T-helper 2 cell treated with Interferon-gamma antibody and Interleukin-4, amounts not matched to agents 5 μg/mL and 100 μg/mL, for 36 hours (primary cell): ENCODE measurements around the gene MTA3.

Experiments
- DNase-seq: peaks from one replicate; pipeline ENCODE4 v3.0.0; 2021; ENCODE audit warnings: low spot score
- H3K27ac Mint-ChIP-seq: one replicate; pipeline ENCODE4 v1.8.0; 2021; ENCODE audit warnings: mild to moderate bottlenecking, mixed read lengths
- H3K27me3 Mint-ChIP-seq: one replicate; pipeline ENCODE4 v1.8.0; 2021; ENCODE audit warnings: low read depth, mixed read lengths
- H3K36me3 Mint-ChIP-seq: one replicate; pipeline ENCODE4 v1.8.0; 2021; ENCODE audit warnings: low read depth, mixed read lengths
- H3K4me1 Mint-ChIP-seq: one replicate; pipeline ENCODE4 v1.8.0; 2021; ENCODE audit warnings: low read depth, mixed read lengths
- H3K4me3 Mint-ChIP-seq: one replicate; pipeline ENCODE4 v1.8.0; 2022; ENCODE audit warnings: mild to moderate bottlenecking, moderate library complexity, mixed read lengths
- H3K9me3 Mint-ChIP-seq: one replicate; pipeline ENCODE4 v1.8.0; 2021; ENCODE audit warnings: mixed read lengths

Gene MTA3

DNA sequence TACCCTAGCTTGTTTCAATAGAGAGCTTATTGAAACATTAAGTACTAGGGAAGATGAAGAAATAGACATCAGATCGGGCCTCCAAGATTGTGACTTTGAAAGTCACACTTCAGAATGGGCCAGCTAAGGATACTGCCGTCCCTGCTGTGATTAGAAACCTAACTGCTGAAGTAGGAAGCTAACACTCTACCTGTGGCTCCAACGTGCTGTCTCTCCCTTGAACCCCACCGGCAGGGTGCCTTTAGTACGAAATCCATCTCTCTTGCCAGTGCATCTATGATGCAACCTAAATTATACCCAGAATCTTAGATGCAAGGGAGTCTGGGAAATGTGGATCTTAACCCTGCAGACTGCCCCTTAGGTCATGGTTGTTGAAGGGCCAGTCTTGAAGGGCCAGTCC, 116.9 kb downstream of the MTA3 start:
- no peak overlapping the region for H3K27ac Mint-ChIP-seq

DNA sequence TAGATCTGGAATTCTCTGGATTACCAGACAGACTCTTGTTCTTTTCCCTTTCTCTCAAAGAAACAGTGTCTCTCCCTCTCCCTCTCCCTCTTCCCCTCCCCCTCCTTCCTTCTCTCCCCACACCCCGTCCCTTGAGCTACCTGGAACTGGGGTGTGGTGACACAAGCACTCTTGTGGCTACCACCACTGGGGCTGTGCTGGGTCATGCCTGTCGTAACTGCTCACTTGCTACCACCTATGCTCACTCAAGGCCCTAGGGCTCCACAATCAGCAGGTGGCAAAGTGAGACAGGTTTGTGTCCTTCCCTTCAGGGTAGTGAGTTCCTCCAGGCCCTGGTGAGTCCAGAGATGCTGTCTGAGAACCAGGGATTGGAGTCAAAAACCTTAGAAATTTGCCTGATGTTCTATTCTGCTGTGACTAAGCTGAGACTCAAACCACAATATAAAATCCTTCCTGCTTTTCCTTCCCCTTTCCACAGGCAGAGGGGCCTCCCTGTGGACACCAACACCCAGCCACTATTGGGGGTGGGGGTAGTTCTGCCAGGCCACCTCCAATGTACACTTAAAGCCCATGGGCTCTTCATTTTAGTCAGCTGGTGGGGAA, 124.7 kb downstream of the MTA3 start:
- no peak for DNase-seq
- peak overlapping the region; percentile 84 for H3K27ac Mint-ChIP-seq
- H3K27me3 Mint-ChIP-seq, result no peaks in the 10 kb centered on the region
- H3K4me3 Mint-ChIP-seq, result peak overlapping the region; percentile 18
- H3K4me1 Mint-ChIP-seq, result peaks cover 20% of the 10 kb centered on the region
- H3K36me3 Mint-ChIP-seq, result peaks cover 4% of the 10 kb centered on the region
- no peaks in the 10 kb centered on the region for H3K9me3 Mint-ChIP-seq

More for the DNA sequence above, 116.9 kb downstream of the MTA3 start:
- Mint-ChIP-seq H3K27me3 (no peaks in the 10 kb centered on the region), H3K4me3 (no peak overlapping the region), H3K4me1 (peaks cover 2% of the 10 kb centered on the region), H3K36me3 (peaks cover 6% of the 10 kb centered on the region), H3K9me3 (no peaks in the 10 kb centered on the region)
- no peak for DNase-seq

DNA sequence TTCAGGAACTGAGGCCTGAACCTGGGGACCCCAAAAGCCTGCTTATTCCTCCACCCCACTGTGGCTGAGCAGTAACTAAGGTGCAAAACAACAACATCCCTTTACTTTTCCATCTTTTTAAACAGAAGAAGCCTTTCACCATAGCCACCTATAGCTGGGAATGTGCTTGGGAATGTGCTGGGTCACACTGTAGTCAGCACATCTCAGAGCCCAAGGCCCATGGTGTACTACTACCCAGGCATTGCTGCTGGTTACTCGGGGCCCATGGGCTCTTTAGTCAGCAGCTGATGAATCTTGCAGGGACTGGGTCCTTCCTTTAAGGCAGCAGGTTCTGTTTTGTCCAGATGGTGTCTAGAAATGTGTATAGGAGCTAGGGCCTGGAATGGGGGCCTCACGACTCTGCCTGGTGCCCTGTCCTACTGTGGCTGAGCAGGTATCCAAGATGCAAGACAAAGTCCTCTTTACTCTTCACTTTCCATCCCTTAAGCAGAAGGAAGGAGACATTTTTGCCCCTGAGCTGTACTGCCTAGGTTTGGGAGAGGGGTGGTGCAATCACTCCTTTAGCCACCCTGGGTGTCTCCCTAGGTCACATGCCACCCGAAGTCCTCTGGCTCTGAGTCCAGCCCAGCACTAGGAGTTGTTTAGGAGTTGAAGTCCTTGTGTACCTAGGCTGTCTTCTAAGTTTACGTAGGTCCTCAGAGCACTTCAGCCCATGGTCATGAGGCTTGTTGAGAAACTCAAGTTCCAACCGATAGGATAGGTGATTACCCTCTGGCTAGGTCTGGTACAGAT, 125.5 kb downstream of the MTA3 start:
- Mint-ChIP-seq H3K4me3 (peak overlapping the region; percentile 5), H3K4me1 (peaks cover 20% of the 10 kb centered on the region), H3K36me3 (peaks cover 4% of the 10 kb centered on the region), H3K27me3 (no peaks in the 10 kb centered on the region), H3K9me3 (no peaks in the 10 kb centered on the region), H3K27ac (peak overlapping the region; percentile 84)
- DNase-seq, result no peak

DNA sequence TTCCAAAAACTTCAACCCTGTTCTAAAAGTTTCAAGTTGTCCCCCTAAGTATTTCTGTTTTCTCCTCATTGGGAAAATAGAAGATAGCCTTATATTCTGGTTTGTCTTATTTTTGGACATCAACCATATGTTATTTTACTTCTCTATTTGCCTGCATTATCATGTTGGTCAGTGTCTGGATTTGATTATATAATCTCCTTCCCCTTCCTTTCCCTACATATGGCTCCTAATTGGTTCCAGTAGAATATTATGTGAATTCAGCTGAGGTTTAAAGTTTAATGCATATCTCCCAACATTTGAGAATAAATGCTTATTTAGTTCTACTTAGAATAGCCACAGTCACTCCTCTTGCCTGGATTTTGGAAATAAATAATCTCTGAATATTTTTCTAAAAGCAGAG, 128.6 kb downstream of the MTA3 start:
- no peak for DNase-seq
- peaks cover 18% of the 10 kb centered on the region for H3K4me1 Mint-ChIP-seq
- H3K27ac Mint-ChIP-seq, result no peak overlapping the region
- no peaks in the 10 kb centered on the region for H3K27me3 Mint-ChIP-seq
- H3K36me3 Mint-ChIP-seq, result peaks cover 6% of the 10 kb centered on the region
- H3K9me3 Mint-ChIP-seq, result no peaks in the 10 kb centered on the region
- no peak overlapping the region for H3K4me3 Mint-ChIP-seq

DNA sequence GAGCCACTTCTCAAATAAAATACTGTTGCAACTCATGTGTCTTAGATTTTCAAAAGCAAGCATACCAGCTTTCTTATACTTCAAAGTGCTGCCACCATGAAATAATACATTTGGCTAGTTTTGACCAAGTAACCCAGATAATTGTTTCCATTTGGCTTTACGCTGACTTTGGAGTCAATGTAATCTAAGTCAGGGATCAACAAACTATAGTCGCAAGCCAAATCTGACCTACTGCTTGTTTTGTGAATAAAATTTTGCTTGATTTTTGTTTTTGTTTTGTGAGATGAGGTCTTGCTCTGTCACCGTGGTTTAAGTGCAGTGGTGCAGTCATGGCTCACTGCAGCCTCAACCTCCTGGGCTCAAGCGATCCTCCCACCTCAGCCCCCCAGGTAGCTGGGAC, 130.5 kb downstream of the MTA3 start:
- no peaks in the 10 kb centered on the region for H3K9me3 Mint-ChIP-seq

DNA sequence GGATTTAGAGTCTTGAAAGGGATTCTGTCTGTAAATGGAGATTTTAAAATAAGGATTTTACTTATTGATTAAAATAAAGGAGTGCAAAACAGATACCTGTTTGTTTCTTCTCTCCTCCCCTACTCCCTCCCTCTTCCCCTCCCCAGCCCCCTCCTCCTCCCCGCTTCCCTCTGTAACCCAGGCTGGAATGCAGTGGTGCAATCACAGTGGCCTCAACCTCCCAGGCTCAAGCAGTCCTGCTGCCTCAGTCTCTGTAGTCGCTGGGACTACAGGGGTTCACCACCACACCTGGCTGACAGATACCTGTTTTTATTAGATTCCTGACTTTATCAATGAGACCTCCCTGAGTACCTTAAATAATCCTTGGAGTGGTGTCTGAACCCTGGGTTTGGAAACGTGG, 138.4 kb downstream of the MTA3 start:
- H3K4me1 Mint-ChIP-seq, result no peaks in the 10 kb centered on the region
- no peaks in the 10 kb centered on the region for H3K27me3 Mint-ChIP-seq
- no peaks in the 10 kb centered on the region for H3K9me3 Mint-ChIP-seq
- no peak for DNase-seq
- peaks cover 9% of the 10 kb centered on the region for H3K36me3 Mint-ChIP-seq
- no peak overlapping the region for H3K4me3 Mint-ChIP-seq
- no peak overlapping the region for H3K27ac Mint-ChIP-seq

More for the DNA sequence above, 130.5 kb downstream of the MTA3 start:
- peaks cover 1% of the 10 kb centered on the region for H3K4me1 Mint-ChIP-seq
- peaks cover 8% of the 10 kb centered on the region for H3K36me3 Mint-ChIP-seq
- no peaks in the 10 kb centered on the region for H3K27me3 Mint-ChIP-seq
- no peak for DNase-seq
- H3K27ac Mint-ChIP-seq, result no peak overlapping the region
- H3K4me3 Mint-ChIP-seq, result no peak overlapping the region

DNA sequence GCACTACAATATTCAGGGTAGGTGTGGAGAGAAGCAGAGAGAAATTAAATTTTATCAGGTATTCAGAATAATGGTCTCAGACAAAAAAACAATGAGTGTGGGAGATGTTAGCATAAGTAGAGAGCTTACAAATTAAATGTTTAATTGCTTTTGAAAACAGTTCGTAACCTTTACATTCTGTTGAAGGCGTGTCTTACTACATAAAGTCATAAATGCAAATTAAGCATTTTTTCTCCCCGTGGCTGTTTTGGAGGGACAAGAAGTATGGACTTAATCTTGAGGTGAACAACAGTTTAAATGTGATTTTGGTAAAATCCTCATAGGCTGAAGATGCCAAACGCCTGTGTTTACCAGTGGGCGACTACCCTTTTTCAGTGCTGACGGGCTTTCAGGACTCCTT, 139.7 kb downstream of the MTA3 start:
- peaks cover 9% of the 10 kb centered on the region for H3K36me3 Mint-ChIP-seq
- H3K9me3 Mint-ChIP-seq, result no peaks in the 10 kb centered on the region
- H3K4me3 Mint-ChIP-seq, result no peak overlapping the region
- no peaks in the 10 kb centered on the region for H3K4me1 Mint-ChIP-seq
- H3K27me3 Mint-ChIP-seq, result no peaks in the 10 kb centered on the region
- no peak for DNase-seq
- H3K27ac Mint-ChIP-seq, result no peak overlapping the region

DNA sequence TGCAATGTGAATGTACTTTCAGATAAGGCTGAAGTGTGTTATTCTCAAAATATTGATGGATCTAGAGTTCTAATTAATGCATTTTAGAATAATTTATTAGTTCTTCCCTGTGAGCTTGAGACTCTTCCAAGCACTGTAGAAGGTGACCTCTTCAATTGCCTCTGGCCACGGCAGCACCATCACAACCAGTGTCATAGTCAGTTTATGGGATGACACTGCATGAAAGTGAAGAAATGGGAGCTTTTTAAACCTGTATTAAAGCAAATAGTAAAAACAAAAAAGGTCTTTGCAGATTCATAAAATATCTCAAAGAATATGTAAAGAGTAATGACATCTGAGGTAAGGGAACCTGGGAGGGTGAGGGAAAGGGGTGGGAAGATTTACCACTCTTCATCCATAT, 143.5 kb downstream of the MTA3 start:
- Mint-ChIP-seq H3K9me3 (no peaks in the 10 kb centered on the region), H3K4me1 (peaks cover 4% of the 10 kb centered on the region), H3K27ac (no peak overlapping the region), H3K27me3 (no peaks in the 10 kb centered on the region), H3K36me3 (peaks cover 7% of the 10 kb centered on the region), H3K4me3 (no peak overlapping the region)
- no peak for DNase-seq

DNA sequence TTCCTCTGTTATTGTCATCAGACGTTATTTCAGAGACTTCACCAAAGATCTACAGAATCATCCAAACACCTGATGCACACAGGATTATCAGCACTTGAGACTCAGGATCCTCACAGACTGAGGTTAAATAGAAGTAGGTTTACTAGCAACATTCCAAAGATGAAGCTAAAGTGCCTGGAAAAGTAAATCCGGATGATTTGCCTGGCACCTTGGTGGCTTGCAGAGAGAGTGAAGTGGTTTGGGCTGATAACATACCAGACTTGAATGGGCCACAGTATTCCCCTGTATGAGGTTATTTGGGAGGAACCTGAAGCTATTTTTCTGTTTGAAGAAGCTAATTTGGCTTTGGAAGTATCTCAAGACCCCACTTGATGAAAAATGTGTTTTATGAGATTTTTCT, 144.5 kb downstream of the MTA3 start:
- H3K4me1 Mint-ChIP-seq, result peaks cover 4% of the 10 kb centered on the region
- H3K36me3 Mint-ChIP-seq, result peaks cover 7% of the 10 kb centered on the region
- no peaks in the 10 kb centered on the region for H3K27me3 Mint-ChIP-seq
- DNase-seq, result no peak
- no peak overlapping the region for H3K27ac Mint-ChIP-seq
- no peaks in the 10 kb centered on the region for H3K9me3 Mint-ChIP-seq
- H3K4me3 Mint-ChIP-seq, result no peak overlapping the region

DNA sequence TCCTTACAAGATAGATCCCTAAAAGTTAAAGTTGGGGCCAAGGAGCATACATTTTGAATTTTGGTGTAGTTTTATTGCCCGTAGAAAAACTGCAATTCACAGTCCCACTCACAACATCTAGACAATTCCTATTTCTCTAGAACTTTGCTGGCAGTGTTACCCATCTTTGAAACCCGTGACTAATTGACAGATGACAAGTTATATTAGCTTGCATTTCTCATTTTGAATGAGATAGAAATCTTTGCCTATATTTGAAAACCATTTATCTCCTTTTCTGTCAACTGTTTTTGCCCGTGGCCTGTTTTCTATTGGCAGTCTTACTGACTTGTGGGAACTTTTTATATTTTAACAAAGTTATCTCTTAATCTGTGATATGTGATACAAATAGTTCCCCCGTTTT, 145.5 kb downstream of the MTA3 start:
- H3K4me1 Mint-ChIP-seq, result peaks cover 4% of the 10 kb centered on the region
- peaks cover 3% of the 10 kb centered on the region for H3K36me3 Mint-ChIP-seq
- H3K27ac Mint-ChIP-seq, result no peak overlapping the region
- H3K9me3 Mint-ChIP-seq, result no peaks in the 10 kb centered on the region
- no peak overlapping the region for H3K4me3 Mint-ChIP-seq
- no peak for DNase-seq
- no peaks in the 10 kb centered on the region for H3K27me3 Mint-ChIP-seq

DNA sequence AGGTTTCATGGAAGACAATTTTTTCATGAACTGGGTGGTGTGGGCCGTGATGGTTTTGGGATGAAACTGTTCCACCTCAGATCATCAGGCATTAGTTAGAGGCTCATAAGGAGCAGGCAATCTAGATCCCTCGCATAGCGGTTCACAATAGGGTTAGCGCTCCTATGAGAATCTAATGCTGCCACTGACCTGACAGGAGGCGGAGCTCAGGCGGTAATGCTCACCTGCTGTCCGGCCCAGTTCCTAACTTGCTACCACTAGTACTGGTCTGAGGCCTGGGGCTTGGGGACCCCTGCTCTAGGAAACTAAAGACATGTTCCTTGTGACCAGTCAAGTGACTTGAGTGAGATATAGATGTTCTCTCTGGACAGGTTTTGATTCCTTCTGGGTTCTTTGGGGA, 146.3 kb downstream of the MTA3 start:
- peaks cover 4% of the 10 kb centered on the region for H3K4me1 Mint-ChIP-seq
- H3K36me3 Mint-ChIP-seq, result no peaks in the 10 kb centered on the region
- no peaks in the 10 kb centered on the region for H3K9me3 Mint-ChIP-seq
- H3K4me3 Mint-ChIP-seq, result no peak overlapping the region
- H3K27ac Mint-ChIP-seq, result no peak overlapping the region
- no peak for DNase-seq
- no peaks in the 10 kb centered on the region for H3K27me3 Mint-ChIP-seq

DNA sequence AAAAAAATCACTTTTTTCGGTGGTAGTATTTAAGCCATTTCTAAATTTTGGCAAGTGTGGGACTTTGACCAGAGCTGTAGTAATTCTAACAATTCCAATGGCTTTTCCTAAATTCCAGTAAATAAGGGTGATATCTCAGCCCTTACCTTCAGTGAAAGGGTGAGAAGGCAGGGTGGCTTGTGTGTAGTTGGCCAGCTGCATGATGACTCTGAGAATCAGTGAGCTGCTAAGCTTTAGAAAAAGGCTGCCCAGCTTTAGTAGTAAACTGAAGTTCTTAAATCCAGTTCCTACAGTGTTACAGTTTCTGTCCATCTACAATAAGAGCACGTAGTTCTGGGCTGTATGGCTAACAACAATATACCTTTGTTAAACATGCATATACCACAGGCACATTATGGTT, 153.5 kb downstream of the MTA3 start:
- no peak for DNase-seq
- no peaks in the 10 kb centered on the region for H3K27me3 Mint-ChIP-seq
- peaks cover 15% of the 10 kb centered on the region for H3K4me1 Mint-ChIP-seq
- peaks cover 2% of the 10 kb centered on the region for H3K36me3 Mint-ChIP-seq
- peak overlapping the region; percentile 38 for H3K27ac Mint-ChIP-seq
- no peaks in the 10 kb centered on the region for H3K9me3 Mint-ChIP-seq
- no peak overlapping the region for H3K4me3 Mint-ChIP-seq

DNA sequence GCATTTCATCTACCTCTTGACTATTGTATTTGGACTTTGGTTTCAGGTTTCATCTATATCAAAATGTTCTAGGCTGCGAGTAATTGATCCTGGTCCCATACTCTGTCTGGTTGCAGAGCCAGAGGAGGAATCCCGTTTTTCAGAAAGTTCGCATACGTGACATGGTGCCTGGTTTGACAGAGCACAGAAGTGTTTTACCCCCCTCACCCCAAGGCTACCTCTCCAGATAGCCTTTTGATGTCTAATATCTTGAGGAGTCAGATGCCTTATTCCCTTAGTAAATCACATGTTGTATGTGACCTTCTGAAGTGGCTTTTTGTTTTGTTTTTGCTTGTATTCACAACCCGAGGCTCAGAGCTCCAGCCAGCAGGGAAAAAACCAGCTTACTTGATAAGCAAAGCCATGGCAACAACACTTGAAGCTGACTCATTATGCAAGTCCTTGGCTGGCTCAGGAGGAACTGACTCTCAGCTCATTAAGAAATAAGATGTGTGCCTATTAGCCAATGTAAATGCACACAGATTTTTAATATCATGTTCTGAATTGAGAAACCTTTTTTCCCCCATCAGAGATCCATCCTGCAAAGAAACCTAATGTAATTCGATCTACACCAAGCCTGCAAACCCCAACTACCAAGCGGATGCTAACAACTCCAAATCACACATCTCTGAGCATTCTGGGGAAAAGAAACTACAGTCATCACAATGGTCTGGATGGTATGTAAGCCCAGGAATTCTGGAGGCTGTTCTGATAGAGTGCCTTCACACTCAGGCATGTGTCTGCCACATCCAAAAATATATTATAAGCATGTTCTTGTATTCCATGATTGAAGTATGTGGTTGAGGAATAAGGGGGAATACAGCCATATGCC, 154.1 kb downstream of the MTA3 start:
- Mint-ChIP-seq H3K27ac (peak overlapping the region; percentile 38), H3K4me1 (peaks cover 15% of the 10 kb centered on the region), H3K4me3 (no peak overlapping the region), H3K36me3 (peaks cover 2% of the 10 kb centered on the region), H3K9me3 (no peaks in the 10 kb centered on the region), H3K27me3 (no peaks in the 10 kb centered on the region)
- DNase-seq, result peak; percentile 63

DNA sequence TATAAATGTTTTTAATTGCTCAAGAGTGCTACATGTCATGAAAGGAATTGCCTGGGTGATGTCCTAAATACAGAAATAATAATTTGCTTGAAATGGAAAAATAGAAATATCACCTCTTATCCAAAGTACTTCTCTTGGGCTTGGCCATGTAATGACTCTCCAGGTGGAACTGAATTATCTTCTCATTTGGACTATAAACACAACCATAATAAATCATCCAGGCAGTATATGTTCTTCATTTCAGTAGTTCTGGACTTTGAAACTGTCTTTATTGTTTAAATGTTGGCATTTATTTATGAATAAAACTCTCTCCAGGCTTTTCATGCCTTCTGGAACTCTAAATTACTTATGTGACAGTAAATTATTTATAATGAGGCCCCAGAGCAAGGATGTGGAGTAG, 155.0 kb downstream of the MTA3 start:
- peaks cover 15% of the 10 kb centered on the region for H3K4me1 Mint-ChIP-seq
- no peak overlapping the region for H3K4me3 Mint-ChIP-seq
- H3K27ac Mint-ChIP-seq, result no peak overlapping the region
- no peaks in the 10 kb centered on the region for H3K27me3 Mint-ChIP-seq
- no peak for DNase-seq
- peaks cover 3% of the 10 kb centered on the region for H3K9me3 Mint-ChIP-seq
- H3K36me3 Mint-ChIP-seq, result peaks cover 5% of the 10 kb centered on the region
